ENCODE results near the gene ATP5ME.

The ATP5ME gene

DNA sequence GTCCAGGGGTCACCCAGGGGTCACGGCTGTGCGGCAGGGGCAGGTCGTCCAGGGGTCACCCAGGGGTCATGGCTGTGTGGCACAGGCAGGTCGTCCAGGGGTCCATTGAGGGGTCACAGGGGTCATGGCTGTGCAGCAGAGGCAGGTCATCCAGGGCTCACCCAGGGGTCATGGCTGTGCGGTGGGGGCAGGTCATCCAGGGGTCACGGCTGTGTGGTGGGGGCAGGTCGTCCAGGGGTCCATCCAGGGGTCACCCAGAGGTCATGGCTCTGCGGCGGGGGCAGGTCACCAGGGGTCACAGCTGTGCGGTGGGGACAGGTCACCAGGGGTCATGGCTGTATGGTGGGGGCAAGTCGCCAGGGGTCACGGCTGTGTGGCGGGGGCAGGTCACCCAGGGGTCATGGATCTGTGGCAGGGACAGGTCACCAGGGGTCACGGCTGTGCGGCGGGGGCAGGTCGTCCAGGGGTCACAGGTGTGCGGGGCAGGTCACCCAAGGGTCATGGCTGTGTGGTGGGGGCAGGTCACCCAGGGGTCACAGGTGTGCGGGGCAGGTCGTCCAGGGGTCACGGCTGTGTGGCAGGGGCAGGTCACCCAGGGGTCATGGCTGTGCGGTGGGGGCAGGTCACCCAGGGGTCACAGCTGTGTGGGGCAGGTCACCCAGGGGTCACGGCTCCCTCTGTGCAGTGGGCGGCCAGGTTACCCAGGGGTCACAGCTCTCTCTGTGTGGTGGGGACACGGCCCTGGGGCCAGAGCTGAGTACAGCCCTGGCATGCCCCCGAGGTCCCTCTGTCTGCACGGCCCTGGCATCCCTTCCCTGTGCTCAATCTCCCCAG, 16.0 kb downstream of the ATP5ME start:
- Histone ChIP-seq H3K9me3 (ENCODE audit: control insufficient read depth, low read length) (no peaks in the 10 kb centered on the region), H3K79me2 (no peaks in the 10 kb centered on the region), H3K36me3 (ENCODE audit: control insufficient read depth, insufficient read depth, low read length) (no peaks in the 10 kb centered on the region), H3K4me1 (no peaks in the 10 kb centered on the region), H2AFZ (no peak overlapping the region), H3K4me3 (ENCODE audit: low read depth, low read length) (no peak overlapping the region), H3K27ac (no peak overlapping the region), H3K9ac (no peak overlapping the region), H3K27me3 (ENCODE audit: control insufficient read depth, insufficient read depth, low read length) (no peaks in the 10 kb centered on the region), H3K4me2 (ENCODE audit: low read length) (no peak overlapping the region)
- TF ChIP-seq CTCF (IDR thresholded peaks at IDR 0.05) = no peak

DNA sequence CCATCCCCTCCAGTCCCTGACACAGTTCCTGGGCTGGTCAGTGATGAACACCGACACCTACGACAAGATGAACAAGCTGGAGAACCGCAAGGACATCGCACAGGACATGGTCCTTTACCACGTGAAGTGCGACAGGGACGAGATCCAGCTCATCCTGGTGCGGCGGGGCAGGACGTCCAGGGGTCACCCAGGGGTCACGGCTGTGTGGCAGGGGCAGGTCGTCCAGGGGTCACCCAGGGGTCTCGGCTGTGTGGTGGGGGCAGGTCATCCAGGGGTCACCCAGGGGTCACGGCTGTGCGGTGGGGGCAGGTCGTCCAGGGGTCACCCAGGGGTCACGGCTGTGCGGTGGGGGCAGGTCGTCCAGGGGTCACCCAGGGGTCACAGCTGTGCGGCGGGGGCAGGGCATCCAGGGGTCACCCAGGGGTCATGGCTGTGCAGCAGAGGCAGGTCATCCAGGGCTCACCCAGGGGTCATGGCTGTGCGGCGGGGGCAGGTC, 16.7 kb downstream of the ATP5ME start:
- H3K79me2 ChIP-seq = no peaks in the 10 kb centered on the region
- H3K9ac ChIP-seq = no peak overlapping the region
- H2AFZ ChIP-seq = no peak overlapping the region
- H3K4me1 ChIP-seq = no peaks in the 10 kb centered on the region
- no peak overlapping the region for H3K4me3 ChIP-seq (ENCODE audit: low read depth, low read length)
- H3K27ac ChIP-seq = no peak overlapping the region
- H3K36me3 ChIP-seq (ENCODE audit: control insufficient read depth, insufficient read depth, low read length) = no peaks in the 10 kb centered on the region
- H3K9me3 ChIP-seq (ENCODE audit: control insufficient read depth, low read length) = no peaks in the 10 kb centered on the region
- TF ChIP-seq CTCF (IDR thresholded peaks at IDR 0.05) = no peak
- H3K4me2 ChIP-seq (ENCODE audit: low read length) = no peak overlapping the region
- H3K27me3 ChIP-seq (ENCODE audit: control insufficient read depth, insufficient read depth, low read length) = no peaks in the 10 kb centered on the region

DNA sequence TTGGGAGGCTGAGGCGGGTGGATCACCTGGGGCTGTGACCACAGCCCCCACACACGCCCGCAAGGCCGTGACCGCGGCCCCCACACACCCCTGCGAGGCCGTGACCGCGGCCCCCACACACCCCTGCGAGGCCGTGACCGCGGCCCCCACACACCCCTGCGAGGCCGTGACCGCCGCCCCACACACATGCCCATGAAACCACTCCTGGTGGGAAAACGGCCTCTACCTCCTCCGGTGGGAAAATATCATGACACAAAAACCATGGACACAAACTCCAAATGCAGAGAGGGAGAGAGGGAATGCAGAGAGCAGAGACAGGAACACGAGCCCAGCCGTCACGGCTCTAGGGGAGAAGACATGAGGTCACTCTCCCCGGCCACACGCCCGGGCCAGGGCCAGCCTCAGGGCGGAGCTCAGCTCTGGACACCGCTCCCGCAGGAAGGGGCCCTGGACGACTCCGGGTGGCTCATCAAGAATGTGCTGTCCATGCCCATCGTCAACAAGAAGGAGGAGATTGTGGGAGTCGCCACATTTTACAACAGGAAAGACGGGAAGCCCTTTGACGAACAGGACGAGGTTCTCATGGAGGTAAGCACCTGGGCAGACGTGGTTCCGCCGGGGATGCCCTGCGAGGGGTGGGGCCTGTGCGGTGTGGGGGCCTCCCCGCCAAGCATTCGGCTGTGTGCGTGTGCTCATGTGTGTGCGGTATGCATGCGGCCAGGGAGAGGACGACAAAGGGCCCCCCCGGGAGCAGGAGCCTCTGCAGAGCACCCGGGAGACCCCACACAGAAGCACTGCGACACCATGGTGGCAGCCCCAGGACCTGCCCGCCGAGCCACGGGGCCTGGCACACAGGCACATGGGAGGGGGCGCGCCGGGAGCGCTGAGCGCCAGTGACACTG, 17.4 kb downstream of the ATP5ME start:
- no peaks in the 10 kb centered on the region for H3K4me1 ChIP-seq
- no peak overlapping the region for H3K4me3 ChIP-seq (ENCODE audit: low read depth, low read length)
- H3K27me3 ChIP-seq (ENCODE audit: control insufficient read depth, insufficient read depth, low read length) = no peaks in the 10 kb centered on the region
- no peaks in the 10 kb centered on the region for H3K36me3 ChIP-seq (ENCODE audit: control insufficient read depth, insufficient read depth, low read length)
- no peak overlapping the region for H3K9ac ChIP-seq
- no peaks in the 10 kb centered on the region for H3K79me2 ChIP-seq
- no peaks in the 10 kb centered on the region for H3K9me3 ChIP-seq (ENCODE audit: control insufficient read depth, low read length)
- no peak overlapping the region for H2AFZ ChIP-seq
- H3K27ac ChIP-seq = no peak overlapping the region
- H3K4me2 ChIP-seq (ENCODE audit: low read length) = no peak overlapping the region
- TF ChIP-seq CTCF (IDR thresholded peaks at IDR 0.05) = no peak

GRCh38 chr4:655464-656151, 18.5 kb downstream of the ATP5ME start:
- Histone ChIP-seq H3K36me3 (ENCODE audit: control insufficient read depth, insufficient read depth, low read length) (no peaks in the 10 kb centered on the region), H3K79me2 (no peaks in the 10 kb centered on the region), H3K4me3 (ENCODE audit: low read depth, low read length) (no peak overlapping the region), H3K4me1 (no peaks in the 10 kb centered on the region), H3K27me3 (ENCODE audit: control insufficient read depth, insufficient read depth, low read length) (no peaks in the 10 kb centered on the region), H2AFZ (no peak overlapping the region), H3K9me3 (ENCODE audit: control insufficient read depth, low read length) (no peaks in the 10 kb centered on the region), H3K4me2 (ENCODE audit: low read length) (no peak overlapping the region), H3K9ac (no peak overlapping the region), H3K27ac (no peak overlapping the region)
- no peak for TF ChIP-seq CTCF (IDR thresholded peaks at IDR 0.05)

Data from parathyroid adenoma (tissue), 2 donors.